B cell (primary cell): ENCODE data around the gene PDLIM4. TPM values are rescaled to one million over a fixed set of nuclear protein-coding genes. Genes with fewer than 3 reads are reported as not detected.

Source experiments
- ATAC-seq: fragments of 200-7000 bp; cut with Tn5 transposase; one replicate; pipeline ENCODE4 v1.10.0; 2021; ENCODE audit warnings: low read depth, mild to moderate bottlenecking, moderate number of reproducible peaks, moderate library complexity
- CTCF ChIA-PET: fragments of 350-600 bp; sonication (Branson Sonifier 250); formaldehyde crosslinking; loops from one replicate; lab custom pipeline; 2021; ENCODE audit warnings: antibody characterized with exemption, inconsistent platforms; lab: Charles Lee
- POLR2A ChIA-PET: fragments of 350-600 bp; sonication (Branson Sonifier 250); formaldehyde crosslinking; loops from one replicate; lab custom pipeline; 2021; ENCODE audit warnings: antibody characterized with exemption; lab: Charles Lee
- DNase-seq: peaks from one replicate; pipeline ENCODE4 v3.0.0; 2013
- H2AFZ ChIP-seq: 2 replicates; pipeline ENCODE4 v1.6.1; 2012; ENCODE audit warnings: mild to moderate bottlenecking, low read depth, low read length; ENCODE audit not compliant: insufficient read depth, poor library complexity, severe bottlenecking
- H3K27ac ChIP-seq, 2 donors: 1 replicate in 1 of 2; 2 replicates in 1 of 2; pipeline ENCODE4 v1.5.1; 2012 to 2013; ENCODE audit warnings: low read length in 2 of 2, mild to moderate bottlenecking in 2 of 2, moderate library complexity in 1 of 2
- H3K27me3 ChIP-seq, 4 experiments: fragments of 200-600 bp in 1 of 4; sonication (generic) in 1 of 4; replicated peaks in 1 of 4; 1 replicate in 2 of 4; 2 replicates in 2 of 4; pipeline versions ENCODE4 v1.6.1 to v1.7.0; 2013 to 2016; ENCODE audit warnings: low read length in 3 of 4, mild to moderate bottlenecking in 2 of 4, mixed read lengths in 1 of 4, moderate library complexity in 1 of 4; ENCODE audit not compliant: insufficient read depth in 4 of 4, control insufficient read depth in 3 of 4; ENCODE audit errors: control extremely low read depth in 1 of 4
- H3K36me3 ChIP-seq, 2 experiments: replicated peaks in 1 of 2; 1 replicate in 1 of 2; 2 replicates in 1 of 2; pipeline versions ENCODE4 v1.6.1 to v1.7.1; 2013; ENCODE audit warnings: low read length in 1 of 2; ENCODE audit not compliant: insufficient read depth in 2 of 2, control insufficient read depth in 1 of 2; ENCODE audit errors: control extremely low read depth in 1 of 2, extremely low read depth in 1 of 2
- H3K4me1 ChIP-seq, 2 donors: fragments of 200-600 bp in 1 of 2; sonication (generic) in 1 of 2; 1 replicate in 1 of 2; 2 replicates in 1 of 2; pipeline versions ENCODE4 v1.5.1 to v1.6.1; 2013 to 2017; ENCODE audit warnings: low read length in 2 of 2; ENCODE audit not compliant: control insufficient read depth in 2 of 2, insufficient read depth in 2 of 2
- H3K4me2 ChIP-seq: replicated peaks from 2 replicates; pipeline ENCODE3; 2012; ENCODE audit warnings: mild to moderate bottlenecking, low read depth, low read length; ENCODE audit not compliant: poor library complexity, severe bottlenecking
- H3K4me3 ChIP-seq, 5 experiments: fragments of 200-600 bp in 1 of 5; sonication (generic) in 1 of 5; 1 replicate in 3 of 5; 2 replicates in 2 of 5; pipeline versions ENCODE4 v1.5.1 to v1.7.0; 2011 to 2016; ENCODE audit warnings: low read length in 4 of 5, mild to moderate bottlenecking in 4 of 5, low read depth in 2 of 5, control low read depth in 1 of 5, moderate library complexity in 1 of 5; ENCODE audit not compliant: insufficient read depth in 1 of 5; ENCODE audit errors: control extremely low read depth in 1 of 5, extremely low read depth in 1 of 5
- H3K79me2 ChIP-seq: fragments of 200-600 bp; sonication (generic); one replicate; pipeline ENCODE4 v1.6.0; 2016; ENCODE audit warnings: low read length; ENCODE audit not compliant: control insufficient read depth, insufficient read depth
- H3K9ac ChIP-seq: fragments of 200-600 bp; sonication (generic); 2 replicates; pipeline ENCODE4 v1.6.1; 2017; ENCODE audit warnings: mild to moderate bottlenecking, low read length, moderate library complexity
- H3K9me3 ChIP-seq, 3 donors: one replicate each; pipeline versions ENCODE4 v1.6.1 to v1.7.1; 2013; ENCODE audit warnings: low read length in 2 of 3; ENCODE audit not compliant: control insufficient read depth in 2 of 3, insufficient read depth in 1 of 3; ENCODE audit errors: control extremely low read depth in 1 of 3
- H4K20me1 ChIP-seq: 2 replicates; pipeline ENCODE4 v1.6.0; 2012; ENCODE audit warnings: mild to moderate bottlenecking, low read length; ENCODE audit not compliant: insufficient read depth, control insufficient read depth, poor library complexity, severe bottlenecking
- H3K27ac Mint-ChIP-seq: one replicate; pipeline ENCODE4 v1.8.0; 2021; ENCODE audit warnings: mixed read lengths
- H3K27me3 Mint-ChIP-seq: one replicate; pipeline ENCODE4 v1.8.0; 2021; ENCODE audit warnings: mixed read lengths
- H3K4me1 Mint-ChIP-seq: one replicate; pipeline ENCODE4 v1.8.0; 2021; ENCODE audit warnings: mixed read lengths
- H3K4me3 Mint-ChIP-seq: one replicate; pipeline ENCODE4 v1.8.0; 2021; ENCODE audit warnings: mixed read lengths
- H3K9me3 Mint-ChIP-seq: one replicate; pipeline ENCODE4 v1.8.0; 2022; ENCODE audit warnings: mixed read lengths; ENCODE audit not compliant: insufficient read depth
- CTCF ChIP-seq: fragments of 200-600 bp; IDR thresholded peaks from one replicate; pipeline ENCODE4 v1.8.0; 2022; ENCODE audit warnings: antibody characterized with exemption, mild to moderate bottlenecking
- EZH2 ChIP-seq: IDR thresholded peaks from 2 replicates; pipeline ENCODE4 v1.6.1; 2012; ENCODE audit warnings: borderline replicate concordance, low read depth, mild to moderate bottlenecking, moderate library complexity, low read length; ENCODE audit not compliant: insufficient read depth, poor library complexity, severe bottlenecking
- WGBS: methylation state at CpG from one replicate; pipeline ENCODE4 v1.1.5; 2013; ENCODE audit warnings: missing lambda C conversion rate; ENCODE audit not compliant: insufficient coverage; 5-methylcytosine and 5-hydroxymethylcytosine counted together
- intact Hi-C: fragments of 100-400 bp; cut with micrococcal nuclease; formaldehyde crosslinking; loops from one replicate; pipeline ENCODE4 v1.10.0; 2022
- polyA plus RNA-seq: library from polyadenylated mRNA; depleted of rRNA; stranded (reverse); fragments of >200 nt; gene quantifications from 2 replicates; pipeline ENCODE4 v1.2.3, GENCODE V29; 2012
- total RNA-seq, 2 donors: library from RNA; stranded (reverse); fragments of 120-200 nt in 1 of 2; gene quantifications; 1 replicate in 1 of 2; 2 replicates in 1 of 2; pipeline versions ENCODE4 v1.2.3 to v1.2.4, GENCODE V29; 2013 to 2022

PDLIM4 gene
- total and polyA plus RNA-seq, 2 donors (not counting 1 experiment from before 2014, with no cell fraction given), result not detected

DNA sequence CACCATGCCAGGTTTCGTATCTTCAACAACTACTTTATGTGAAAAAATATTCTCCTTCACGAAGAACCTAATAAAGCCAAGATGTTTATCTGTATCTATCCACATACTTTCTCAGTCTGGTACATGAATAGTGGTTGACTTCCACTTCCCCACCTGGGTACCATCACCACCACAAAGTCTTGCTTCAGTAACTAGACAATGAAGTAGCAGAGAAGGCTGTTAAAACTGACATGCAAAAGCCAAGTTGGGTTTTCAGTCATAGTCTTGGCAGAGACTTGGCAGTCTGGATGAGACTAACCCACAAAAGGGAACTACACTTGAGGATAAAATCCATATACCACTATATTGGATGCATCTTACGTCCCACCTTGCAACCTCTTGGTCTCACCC is 34.9 kb upstream of the PDLIM4 start:
- H3K4me1 Mint-ChIP-seq, result peaks cover 24% of the 10 kb centered on the region
- peaks cover 14% of the 10 kb centered on the region for H3K79me2 ChIP-seq
- POLR2A ChIA-PET, result no interaction called here

GRCh38 chr5:132223861-132224260 is 33.6 kb upstream of the PDLIM4 start:
- Mint-ChIP-seq H3K27me3 (peaks cover 10% of the 10 kb centered on the region), H3K4me1 (peaks cover 24% of the 10 kb centered on the region), H3K9me3 (no peaks in the 10 kb centered on the region), H3K27ac (no peak overlapping the region), H3K4me3 (no peak overlapping the region)
- no peak overlapping the region for H3K9ac ChIP-seq
- TF ChIP-seq EZH2, result no peak
- no peak for TF ChIP-seq CTCF
- ChIA-PET POLR2A (no interaction called here), CTCF (interaction anchor here (3.8 kb wide), 1 partner anchor 14 kb away, joined by 19 read pairs; no protein-coding TSS in a partner anchor)
- no peak overlapping the region for H3K4me3 ChIP-seq
- no peak overlapping the region for H3K27ac ChIP-seq
- no peak overlapping the region for H3K4me2 ChIP-seq
- H4K20me1 ChIP-seq, result no peaks in the 10 kb centered on the region
- no peak for ATAC-seq
- peaks cover 27 to 32% of the 10 kb centered on the region in 2 donors for H3K4me1 ChIP-seq
- H3K79me2 ChIP-seq, result peaks cover 14% of the 10 kb centered on the region
- no peaks in the 10 kb centered on the region for H3K36me3 ChIP-seq
- peaks cover 0 to 14% (median 0%) of the 10 kb centered on the region in 3 donors for H3K9me3 ChIP-seq
- intact Hi-C loops, result no loop called here
- H2AFZ ChIP-seq, result no peak overlapping the region
- peaks cover 0 to 19% (median 9%) of the 10 kb centered on the region in 4 experiments for H3K27me3 ChIP-seq
- no peak for DNase-seq
- 93% methylated on average over 2 of the region's 2 CpGs for WGBS

More for the DNA sequence above, 34.9 kb upstream of the PDLIM4 start:
- CTCF ChIA-PET, result interaction anchor here (3.8 kb wide), 1 partner anchor 16 kb away, joined by 19 read pairs; no protein-coding TSS in a partner anchor
- no peaks in the 10 kb centered on the region for H4K20me1 ChIP-seq
- 50% methylated on average over 1 of the region's 3 CpGs for WGBS
- TF ChIP-seq EZH2 (no peak), CTCF (no peak)
- DNase-seq (peak; percentile 72), ATAC-seq (peak; percentile 83)
- intact Hi-C loops, result no loop called here
- H3K9ac ChIP-seq, result no peak overlapping the region
- H3K27ac ChIP-seq, result no peak overlapping the region
- no peak overlapping the region for H3K4me3 Mint-ChIP-seq
- peaks cover 22 to 23% of the 10 kb centered on the region in 2 donors for H3K4me1 ChIP-seq
- H3K27ac Mint-ChIP-seq, result peak overlapping the region; percentile 55
- H3K27me3 Mint-ChIP-seq, result peaks cover 10% of the 10 kb centered on the region
- H3K9me3 ChIP-seq, result peaks cover 0 to 10% (median 0%) of the 10 kb centered on the region in 3 donors
- H3K4me2 ChIP-seq, result peak overlapping the region; percentile 32
- H3K9me3 Mint-ChIP-seq, result no peaks in the 10 kb centered on the region
- H3K27me3 ChIP-seq, result peaks cover 0 to 15% (median 9%) of the 10 kb centered on the region in 4 experiments
- H3K36me3 ChIP-seq, result no peaks in the 10 kb centered on the region
- H2AFZ ChIP-seq, result no peak overlapping the region
- no peak overlapping the region for H3K4me3 ChIP-seq
